Measurements from ENCODE around the gene LIX1L. TPM values are rescaled to one million over a fixed set of nuclear protein-coding genes. Genes with fewer than 3 reads are reported as not detected.

LIX1L gene
- total and polyA plus RNA-seq, 2 donors (not counting 1 experiment from before 2014, with no cell fraction given), result 14.4 to 31.7 TPM

- Histone ChIP-seq H3K27ac (ENCODE audit: low read length in 2 of 2) (no peak overlapping the region), H3K36me3 (replicated peaks in 1 of 2; ENCODE audit: control extremely low read depth in 1 of 2, control insufficient read depth in 1 of 2, extremely low read depth in 1 of 2, insufficient read depth in 2 of 2, low read length in 1 of 2) (peaks cover 1 to 19% of the 10 kb centered on the region in 2 experiments), H3K4me1 (ENCODE audit: control insufficient read depth in 2 of 2, insufficient read depth in 2 of 2, low read length in 2 of 2) (no peaks in the 10 kb centered on the region), H4K20me1 (ENCODE audit: control insufficient read depth, insufficient read depth, low read length, poor library complexity, severe bottlenecking) (no peaks in the 10 kb centered on the region), H2AFZ (ENCODE audit: insufficient read depth, low read depth, low read length, poor library complexity, severe bottlenecking) (no peak overlapping the region), H3K79me2 (ENCODE audit: control insufficient read depth, insufficient read depth, low read length) (peaks cover 51% of the 10 kb centered on the region), H3K4me3 (ENCODE audit: control extremely low read depth in 1 of 5, extremely low read depth in 1 of 5, insufficient read depth in 1 of 5, low read depth in 2 of 5, low read length in 4 of 5) (no peak overlapping the region), H3K27me3 (replicated peaks in 1 of 4; ENCODE audit: control extremely low read depth in 1 of 4, control insufficient read depth in 3 of 4, insufficient read depth in 4 of 4, low read length in 3 of 4) (no peaks in the 10 kb centered on the region), H3K9me3 (ENCODE audit: control extremely low read depth in 1 of 3, control insufficient read depth in 2 of 3, insufficient read depth in 1 of 3, low read length in 2 of 3) (no peaks in the 10 kb centered on the region), H3K4me2 (replicated peaks; ENCODE audit: low read depth, low read length, poor library complexity, severe bottlenecking) (no peak overlapping the region), H3K9ac (ENCODE audit: low read length) (no peak overlapping the region)
- Mint-ChIP-seq H3K4me3 (no peak overlapping the region), H3K9me3 (ENCODE audit: insufficient read depth) (no peaks in the 10 kb centered on the region), H3K27me3 (no peaks in the 10 kb centered on the region), H3K4me1 (peaks cover 12% of the 10 kb centered on the region), H3K27ac (no peak overlapping the region)
- 93% methylated on average over 4 of the region's 4 CpGs for WGBS (ENCODE audit: insufficient coverage)
- ChIA-PET POLR2A (interaction anchor here (0.7 to 0.8 kb wide), 2 partner anchors 8 to 10 kb away, joined by 3 read pairs; partner anchors contain the start of gene LIX1L), CTCF (interaction anchor here (0.8 to 2.1 kb wide), 3 partner anchors 18 to 104 kb away, joined by 3 to 5 read pairs (median 4); partner anchors contain the start of genes NUDT17 and RBM8A)
- no peak for TF ChIP-seq EZH2 (IDR thresholded peaks at IDR 0.05; ENCODE audit: borderline replicate concordance, insufficient read depth, low read depth, low read length, poor library complexity, severe bottlenecking)
- no peak for TF ChIP-seq CTCF (IDR thresholded peaks at IDR 0.05)
- intact Hi-C loops (cut with micrococcal nuclease), result no loop called here
- DNase-seq (no peak), ATAC-seq (ENCODE audit: low read depth) (no peak)
Observed at GRCh38 chr1:145949219-145949618, 8.6 kb downstream of the LIX1L start.

- H3K79me2 ChIP-seq (ENCODE audit: control insufficient read depth, insufficient read depth, low read length), result peaks cover 38% of the 10 kb centered on the region
- CTCF ChIA-PET, result no interaction called here
- H3K27ac Mint-ChIP-seq, result no peak overlapping the region
Observed at GRCh38 chr1:145947551-145947950, 10.3 kb downstream of the LIX1L start.

More at GRCh38 chr1:145947551-145947950, 10.3 kb downstream of the LIX1L start:
- intact Hi-C loops (cut with micrococcal nuclease), result no loop called here
- no peak overlapping the region for H3K4me3 ChIP-seq (ENCODE audit: control extremely low read depth in 1 of 5, extremely low read depth in 1 of 5, insufficient read depth in 1 of 5, low read depth in 2 of 5, low read length in 4 of 5)
- DNase-seq (no peak), ATAC-seq (ENCODE audit: low read depth) (no peak)
- no peaks in the 10 kb centered on the region for H3K4me1 ChIP-seq (ENCODE audit: control insufficient read depth in 2 of 2, insufficient read depth in 2 of 2, low read length in 2 of 2)
- 100% methylated on average over 2 of the region's 4 CpGs for WGBS (ENCODE audit: insufficient coverage)
- H3K4me2 ChIP-seq (replicated peaks; ENCODE audit: low read depth, low read length, poor library complexity, severe bottlenecking), result no peak overlapping the region
- no peak for TF ChIP-seq EZH2 (IDR thresholded peaks at IDR 0.05; ENCODE audit: borderline replicate concordance, insufficient read depth, low read depth, low read length, poor library complexity, severe bottlenecking)
- TF ChIP-seq CTCF (IDR thresholded peaks at IDR 0.05), result no peak
- POLR2A ChIA-PET, result interaction anchor here (0.8 kb wide), 1 partner anchor 20 kb away, joined by 3 read pairs; the partner anchor contains the start of gene RBM8A
- H3K36me3 ChIP-seq (replicated peaks in 1 of 2; ENCODE audit: control extremely low read depth in 1 of 2, control insufficient read depth in 1 of 2, extremely low read depth in 1 of 2, insufficient read depth in 2 of 2, low read length in 1 of 2), result peaks cover 3 to 25% of the 10 kb centered on the region in 2 experiments
- Mint-ChIP-seq H3K4me3 (no peak overlapping the region), H3K4me1 (peaks cover 8% of the 10 kb centered on the region), H3K27me3 (no peaks in the 10 kb centered on the region), H3K9me3 (ENCODE audit: insufficient read depth) (no peaks in the 10 kb centered on the region)
- no peaks in the 10 kb centered on the region for H4K20me1 ChIP-seq (ENCODE audit: control insufficient read depth, insufficient read depth, low read length, poor library complexity, severe bottlenecking)
- no peak overlapping the region for H3K9ac ChIP-seq (ENCODE audit: low read length)
- H3K27ac ChIP-seq (ENCODE audit: low read length in 2 of 2), result no peak overlapping the region
- no peak overlapping the region for H2AFZ ChIP-seq (ENCODE audit: insufficient read depth, low read depth, low read length, poor library complexity, severe bottlenecking)
- H3K27me3 ChIP-seq (replicated peaks in 1 of 4; ENCODE audit: control extremely low read depth in 1 of 4, control insufficient read depth in 3 of 4, insufficient read depth in 4 of 4, low read length in 3 of 4), result no peaks in the 10 kb centered on the region
- no peaks in the 10 kb centered on the region for H3K9me3 ChIP-seq (ENCODE audit: control extremely low read depth in 1 of 3, control insufficient read depth in 2 of 3, insufficient read depth in 1 of 3, low read length in 2 of 3)
